Suprapubic skin (tissue), 3 donors: Measurements from ENCODE around the gene FOXE3.

ENCODE experiments used
- EP300 ChIP-seq: sonication (generic); formaldehyde crosslinking; IDR thresholded peaks from one replicate; pipeline ENCODE4 v1.6.1; 2017; ENCODE audit warnings: antibody characterized with exemption
- POLR2A ChIP-seq, 2 donors: fragments of 450-650 bp; IDR thresholded peaks; one replicate each; pipeline ENCODE4 v1.6.1; 2017; ENCODE audit warnings: antibody characterized with exemption in 2 of 2, mild to moderate bottlenecking in 2 of 2, moderate library complexity in 2 of 2
- TF ChIP-seq, protein P1 (sequence below), 2 donors: fragments of 200-600 bp in 1 of 2; fragments of 450-650 bp in 1 of 2; sonication (generic) in 1 of 2; IDR thresholded peaks; one replicate each; pipeline ENCODE4 v1.5.1; 2016 to 2019; ENCODE audit warnings: antibody characterized with exemption in 2 of 2, mild to moderate bottlenecking in 1 of 2, moderate library complexity in 1 of 2

- TF ChIP-seq EP300: no peak
- TF ChIP-seq, protein P1, sequence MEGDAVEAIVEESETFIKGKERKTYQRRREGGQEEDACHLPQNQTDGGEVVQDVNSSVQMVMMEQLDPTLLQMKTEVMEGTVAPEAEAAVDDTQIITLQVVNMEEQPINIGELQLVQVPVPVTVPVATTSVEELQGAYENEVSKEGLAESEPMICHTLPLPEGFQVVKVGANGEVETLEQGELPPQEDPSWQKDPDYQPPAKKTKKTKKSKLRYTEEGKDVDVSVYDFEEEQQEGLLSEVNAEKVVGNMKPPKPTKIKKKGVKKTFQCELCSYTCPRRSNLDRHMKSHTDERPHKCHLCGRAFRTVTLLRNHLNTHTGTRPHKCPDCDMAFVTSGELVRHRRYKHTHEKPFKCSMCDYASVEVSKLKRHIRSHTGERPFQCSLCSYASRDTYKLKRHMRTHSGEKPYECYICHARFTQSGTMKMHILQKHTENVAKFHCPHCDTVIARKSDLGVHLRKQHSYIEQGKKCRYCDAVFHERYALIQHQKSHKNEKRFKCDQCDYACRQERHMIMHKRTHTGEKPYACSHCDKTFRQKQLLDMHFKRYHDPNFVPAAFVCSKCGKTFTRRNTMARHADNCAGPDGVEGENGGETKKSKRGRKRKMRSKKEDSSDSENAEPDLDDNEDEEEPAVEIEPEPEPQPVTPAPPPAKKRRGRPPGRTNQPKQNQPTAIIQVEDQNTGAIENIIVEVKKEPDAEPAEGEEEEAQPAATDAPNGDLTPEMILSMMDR (IDR thresholded peaks at IDR 0.05): no peak
- TF ChIP-seq POLR2A (IDR thresholded peaks at IDR 0.05): no peak
Observed at GRCh38 chr1:47443530-47444296, 27.6 kb downstream of the FOXE3 start.
